Measurements from ENCODE around the gene NR2F1-AS1.
"Not testable (repeated sequence)": the region's sequence is repeated elsewhere in the genome, so short reads cannot be mapped to it uniquely, and the experiment has no call there.

The NR2F1-AS1 gene

DNA sequence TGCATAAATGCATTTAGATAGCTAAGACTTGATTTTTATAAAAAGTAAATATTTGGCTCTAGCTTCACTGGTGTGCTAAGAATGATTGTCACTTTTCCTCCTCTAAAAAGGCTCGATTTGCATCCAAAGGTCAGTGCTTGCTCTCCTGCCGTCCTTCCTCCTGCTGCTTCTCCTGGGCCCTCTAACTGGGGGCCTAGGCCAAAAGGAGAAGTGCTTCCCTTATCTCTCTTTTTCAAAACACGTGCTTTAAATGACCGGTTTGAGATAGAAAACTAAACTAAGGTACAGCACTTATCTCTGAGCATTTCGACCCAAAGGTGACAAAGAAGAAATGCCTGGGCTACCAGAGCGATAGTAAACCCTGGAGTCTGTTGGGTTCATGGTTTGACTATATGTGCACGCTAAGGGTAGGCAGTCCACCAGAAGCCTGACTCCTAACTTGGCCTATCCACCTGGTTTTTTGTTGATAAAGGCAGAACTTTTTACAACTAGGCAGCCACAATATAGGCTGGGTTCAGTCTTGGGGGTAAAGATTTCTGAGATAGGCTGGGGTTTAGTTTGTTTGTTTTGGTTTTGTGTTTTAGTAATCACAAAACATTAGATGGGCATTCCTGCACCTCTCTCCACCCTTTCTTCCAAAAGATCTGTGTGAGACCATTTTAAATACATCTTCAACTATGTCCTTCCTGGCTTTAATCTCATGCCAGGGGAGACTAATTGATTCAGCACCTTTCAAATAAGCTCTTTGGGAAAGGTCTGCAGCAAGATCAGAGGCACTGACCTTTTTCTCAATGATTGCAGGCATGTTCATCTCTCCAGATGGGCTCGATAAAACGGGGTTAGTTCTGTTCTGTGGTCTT, 3.8 kb downstream of the NR2F1-AS1 start:
- no peak for DNase-seq (ENCODE audit: low read depth in 2 of 2)

DNA sequence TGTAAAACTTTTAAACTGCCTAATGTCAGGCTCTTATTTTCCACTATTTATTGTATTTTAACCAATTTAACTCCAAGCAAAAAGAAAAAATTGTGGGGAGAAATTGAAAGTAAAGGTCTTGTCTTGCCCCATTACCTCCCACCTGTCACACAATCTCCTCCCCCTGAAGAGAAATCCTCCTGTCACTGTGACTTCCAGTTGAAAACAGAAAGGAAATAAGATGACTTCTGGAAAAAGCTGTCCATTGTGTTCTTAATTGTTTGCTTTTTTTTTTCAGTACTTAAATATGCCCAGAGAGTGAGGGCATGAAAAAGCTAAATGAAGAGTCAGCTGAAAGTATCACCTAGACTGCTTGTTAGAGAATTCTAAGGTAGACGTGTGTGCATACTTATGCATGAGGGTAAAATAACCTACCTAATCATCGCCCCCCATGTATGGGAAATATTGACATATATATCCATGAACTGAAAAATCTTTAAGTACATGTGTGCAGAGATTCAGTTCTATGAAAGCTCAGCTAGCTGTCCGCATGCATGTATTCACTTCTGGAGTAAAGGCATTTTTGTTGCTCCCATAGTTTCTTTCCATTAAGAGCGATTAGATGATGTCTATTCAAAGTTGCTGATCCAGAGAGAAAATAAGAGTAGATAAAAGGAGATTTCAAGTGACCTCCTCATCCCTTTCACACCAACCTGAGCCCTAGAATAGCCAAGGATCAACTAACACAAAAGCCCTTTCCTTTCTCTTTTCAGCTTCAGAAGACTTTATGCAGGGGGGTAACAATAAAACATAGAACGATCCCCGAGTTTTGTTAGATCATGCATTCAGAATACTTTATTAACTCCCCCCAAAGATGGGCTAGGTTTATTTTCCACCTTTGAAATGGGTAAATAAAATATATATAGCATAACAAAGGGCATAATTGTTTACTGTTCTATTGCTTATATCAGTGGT, 5.3 kb downstream of the NR2F1-AS1 start:
- DNase-seq (ENCODE audit: low read depth in 2 of 2), result no peak

GRCh38 chr5:93574491-93575305, 6.3 kb downstream of the NR2F1-AS1 start:
- no peak for DNase-seq (ENCODE audit: low read depth in 2 of 2)

GRCh38 chr5:93573354-93574351, 7.4 kb downstream of the NR2F1-AS1 start:
- no peak for DNase-seq (ENCODE audit: low read depth in 2 of 2)

DNA sequence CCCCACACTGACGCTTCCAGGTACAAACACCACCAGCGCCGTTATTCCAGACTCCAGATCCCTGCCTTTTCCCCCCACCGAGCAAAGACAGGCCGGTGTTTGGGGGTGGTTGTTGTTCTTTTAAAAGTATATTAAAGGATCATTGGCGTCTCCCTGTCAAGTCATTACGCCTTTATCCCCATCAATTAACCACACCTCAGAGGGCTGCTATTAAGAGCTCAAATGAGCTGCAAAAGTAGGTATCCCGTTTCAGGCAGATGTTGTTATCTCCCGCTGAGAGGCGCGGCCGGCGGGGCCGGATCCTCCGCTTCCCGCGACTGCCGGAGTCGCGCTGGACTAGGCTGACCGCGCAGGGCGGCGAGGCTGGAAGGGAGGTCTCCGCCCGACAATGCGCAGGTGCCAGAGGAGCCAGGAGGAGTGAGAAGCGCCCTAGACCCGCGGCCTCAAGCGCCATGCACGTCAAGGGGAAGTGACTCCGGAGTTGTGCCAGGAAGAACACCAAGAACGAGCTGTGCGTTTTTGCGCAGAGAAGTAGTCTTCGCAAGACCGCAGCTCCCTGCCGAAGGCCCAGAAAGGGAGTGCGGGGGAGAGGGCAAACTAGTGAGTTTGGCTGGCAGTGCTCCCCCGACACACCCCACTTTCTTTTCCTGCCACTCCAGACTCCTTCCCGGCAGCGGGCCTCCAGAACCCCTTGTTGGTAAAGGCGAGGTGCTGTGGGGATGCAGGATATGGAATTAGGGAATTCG, 8.2 kb downstream of the NR2F1-AS1 start:
- no peak for DNase-seq (ENCODE audit: low read depth in 2 of 2)

DNA sequence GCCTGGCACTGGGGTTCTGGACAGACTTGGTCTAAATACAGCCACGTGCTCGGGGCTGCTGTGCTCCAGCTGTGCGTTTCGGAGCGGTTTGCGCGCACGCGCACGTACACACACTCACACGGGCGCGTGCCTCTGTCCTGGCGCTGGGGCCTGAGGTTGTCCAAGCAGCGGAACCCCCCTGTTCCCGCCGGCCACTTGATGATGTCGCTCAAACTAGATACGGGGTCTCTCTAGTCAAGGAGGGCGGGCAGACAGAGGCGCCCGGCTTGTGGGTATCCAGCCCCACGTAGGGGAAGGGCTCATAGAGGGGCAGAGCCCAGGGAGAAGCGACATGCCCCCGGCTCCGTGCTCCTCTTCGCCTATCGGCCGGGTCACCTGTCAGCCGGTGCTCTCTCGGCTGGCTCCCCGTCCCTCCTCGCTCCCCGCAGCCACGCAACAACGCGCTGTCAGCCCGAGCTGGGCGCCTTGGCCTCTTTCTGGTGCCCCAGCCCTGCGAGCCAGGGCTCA, 8.9 kb downstream of the NR2F1-AS1 start:
- DNase-seq (ENCODE audit: low read depth in 2 of 2), result no peak

DNA sequence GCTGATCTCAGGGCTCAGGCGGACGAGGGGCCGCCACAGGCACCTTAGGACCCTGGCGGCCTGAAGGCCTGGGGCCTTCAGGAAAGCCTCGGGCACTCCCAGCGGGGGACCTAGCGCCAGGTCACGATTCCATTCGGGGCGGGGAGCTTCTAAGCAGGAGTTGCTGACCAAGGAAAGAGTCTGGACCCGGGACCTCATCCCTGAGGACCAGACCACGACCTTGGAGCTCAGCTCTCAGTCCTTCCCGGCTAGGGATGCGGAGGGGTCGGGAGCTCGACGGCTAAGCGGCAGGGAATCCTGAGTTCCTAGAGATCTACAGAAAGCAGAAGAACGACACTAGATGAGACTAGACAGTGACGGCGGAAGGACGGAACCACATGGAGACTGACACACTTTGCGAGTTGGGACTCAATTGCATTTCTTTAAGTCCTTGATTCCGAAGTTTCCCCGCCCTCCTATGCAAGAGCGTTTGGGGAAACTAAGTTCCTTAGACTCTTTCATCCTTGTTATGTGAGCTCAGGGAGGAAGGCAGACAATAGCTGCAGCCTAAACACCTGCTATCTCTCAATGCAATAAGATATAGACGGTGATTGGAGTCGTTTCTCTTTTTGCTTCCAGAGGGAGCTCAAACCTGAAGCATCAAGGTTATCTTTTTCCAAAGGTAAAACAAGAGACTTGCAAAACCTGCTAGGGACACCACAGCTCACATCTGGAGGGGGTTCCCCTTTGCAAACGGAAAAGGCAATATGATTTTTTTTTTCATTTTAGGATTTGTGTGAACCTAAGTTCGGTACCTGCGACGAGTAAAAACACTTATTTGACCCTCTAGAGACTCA, 9.7 kb downstream of the NR2F1-AS1 start:
- DNase-seq (ENCODE audit: low read depth in 2 of 2), result no peak

DNA sequence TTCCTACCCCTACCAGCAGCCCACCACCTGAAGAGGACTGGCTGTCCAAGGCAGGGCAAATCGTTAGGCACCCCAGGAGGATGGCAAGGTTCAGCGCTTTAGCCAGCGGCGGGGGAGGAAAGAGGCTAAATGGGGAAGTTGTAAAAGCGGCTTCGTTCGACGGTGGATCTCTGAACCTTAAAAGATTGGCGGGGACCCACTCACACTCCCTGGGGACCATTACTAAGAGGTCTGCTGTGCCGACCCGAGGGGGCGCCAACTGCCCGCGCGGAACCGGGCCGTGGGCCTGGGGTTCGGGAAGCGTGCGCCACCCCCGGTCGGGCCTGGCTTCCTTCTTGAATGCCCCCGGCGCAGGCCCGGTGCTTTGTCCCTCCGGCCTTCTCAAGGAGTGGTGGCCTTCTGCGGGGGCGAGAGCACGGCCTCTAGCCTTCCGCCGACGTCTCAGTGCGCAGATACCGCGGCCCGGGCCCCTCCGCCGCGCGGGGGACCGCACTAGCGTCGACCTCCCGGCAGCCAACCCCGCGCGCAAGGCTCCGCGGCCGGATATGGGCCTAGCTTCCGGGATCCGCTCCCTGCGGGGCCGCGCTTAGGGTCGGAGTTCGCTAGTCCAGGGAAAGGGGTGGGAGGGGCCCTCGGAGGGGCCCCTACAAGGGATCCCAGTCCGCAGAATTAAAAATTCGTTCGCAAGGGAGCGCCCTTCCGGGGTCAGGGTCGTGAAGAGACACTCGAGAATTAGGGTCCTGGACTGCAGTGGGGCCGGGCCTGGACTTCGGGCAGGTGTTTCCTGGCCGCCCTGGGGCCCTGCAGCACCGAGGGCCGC, 10.5 kb downstream of the NR2F1-AS1 start:
- DNase-seq (ENCODE audit: low read depth in 2 of 2), result no peak

DNA sequence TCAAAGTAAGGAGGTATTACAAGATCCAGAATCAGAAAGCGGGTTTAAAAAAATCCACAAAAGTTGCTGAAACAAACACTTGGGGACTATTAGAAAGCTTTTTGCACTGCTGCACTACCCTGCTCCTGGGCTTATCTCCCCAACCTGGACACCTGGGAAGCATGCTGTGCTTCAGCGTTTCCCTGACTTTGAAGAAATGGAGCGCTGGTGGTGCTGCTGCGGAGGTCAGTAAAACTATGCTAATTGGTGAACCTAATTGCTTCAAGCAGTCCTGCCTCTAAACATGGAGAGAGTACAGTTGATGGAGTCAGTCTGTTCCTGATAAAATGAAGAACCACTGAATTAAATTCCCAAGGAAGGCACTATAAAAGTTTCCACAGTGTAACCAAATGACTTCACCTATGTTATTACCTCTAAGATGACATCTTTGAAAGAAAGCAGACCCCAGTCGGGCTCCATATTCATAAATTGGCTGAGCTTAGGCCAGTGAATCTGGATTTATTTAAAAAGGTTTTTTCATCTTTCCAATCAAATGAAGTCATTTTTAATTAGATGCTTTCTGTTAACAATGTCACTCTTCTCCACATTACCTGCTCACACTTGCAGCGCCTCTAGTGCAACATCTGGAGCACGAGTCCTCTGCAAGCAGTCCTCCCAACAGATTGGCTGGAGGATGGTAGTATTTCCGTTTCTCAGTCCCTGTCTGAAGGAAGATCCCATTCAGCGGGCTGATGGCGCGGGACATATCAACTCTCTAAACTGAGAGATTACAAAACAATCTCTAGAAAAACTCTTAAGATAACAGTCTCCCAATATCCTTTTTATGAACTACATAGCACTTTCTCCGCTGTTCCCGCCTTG, 11.5 kb downstream of the NR2F1-AS1 start:
- no peak for DNase-seq (ENCODE audit: low read depth in 2 of 2)

DNA sequence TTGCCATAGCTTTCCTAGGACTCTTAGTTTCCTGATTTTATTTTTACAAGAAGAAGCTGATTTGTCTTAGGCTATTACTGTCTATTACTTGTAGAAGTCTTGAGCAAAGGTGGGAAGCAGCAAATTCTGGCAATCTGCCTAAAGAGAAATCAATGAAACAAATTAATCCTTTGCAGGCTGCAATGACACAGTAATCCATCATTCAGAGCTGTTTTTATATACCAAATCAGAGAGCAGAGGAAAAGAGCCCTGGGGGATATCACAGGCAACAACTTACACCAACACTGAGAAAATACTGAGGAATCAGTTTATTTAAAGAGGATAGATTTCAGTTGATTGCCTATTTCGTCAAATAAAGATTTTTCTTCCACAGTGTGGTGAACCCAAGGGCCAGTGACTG, 13.6 kb downstream of the NR2F1-AS1 start:
- DNase-seq (ENCODE audit: low read depth in 2 of 2), result no peak

GRCh38 chr5:93566091-93566490, 14.9 kb downstream of the NR2F1-AS1 start:
- DNase-seq (ENCODE audit: low read depth in 2 of 2), result no peak

GRCh38 chr5:93557021-93557604, 23.9 kb downstream of the NR2F1-AS1 start:
- DNase-seq (ENCODE audit: low read depth in 2 of 2), result no peak

- not testable (repeated sequence) for DNase-seq (ENCODE audit: low read depth in 2 of 2)
Observed at GRCh38 chr5:93549594-93549993, 31.4 kb downstream of the NR2F1-AS1 start.

GRCh38 chr5:93545872-93546271, 35.1 kb downstream of the NR2F1-AS1 start:
- no peak for DNase-seq (ENCODE audit: low read depth in 2 of 2)

- DNase-seq (ENCODE audit: low read depth in 2 of 2), result peak; percentile 87 to 88
Observed at GRCh38 chr5:93532370-93532769, 48.6 kb downstream of the NR2F1-AS1 start.

DNA sequence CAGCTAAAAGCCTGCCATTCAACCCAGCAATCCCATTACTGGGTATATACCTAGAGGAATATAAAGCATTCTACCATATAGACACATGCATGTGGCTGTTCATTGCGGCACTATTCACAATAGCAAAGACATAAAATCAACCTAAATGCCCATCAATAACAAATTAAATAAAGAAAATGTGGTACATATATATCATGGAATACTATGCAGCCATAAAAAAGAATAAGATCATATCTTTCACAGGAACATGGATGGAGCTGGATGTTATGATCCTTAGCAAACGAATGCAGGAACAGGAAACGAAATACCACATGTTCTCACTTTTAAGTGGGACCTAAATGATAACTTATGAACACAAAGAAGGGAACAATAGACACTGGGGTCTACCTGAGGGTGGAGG, 59.2 kb downstream of the NR2F1-AS1 start:
- not testable (repeated sequence) for DNase-seq (ENCODE audit: low read depth in 2 of 2)

Measured in fibroblast of skin of left biceps (primary cell).